Activated T-helper 17 cell treated with anti-CD3 and anti-CD28 coated beads, Interleukin-2, amount 50 U/mL, for 72 hours (primary cell): ENCODE results near the gene MAGED4. TPM values are rescaled to one million over a fixed set of nuclear protein-coding genes. Genes with fewer than 3 reads are reported as not detected.
"Not testable (repeated sequence)": the region's sequence is repeated elsewhere in the genome, so short reads cannot be mapped to it uniquely, and the experiment has no call there.

ENCODE experiments used
- ATAC-seq: fragments of 150-1000 bp; cut with Tn5 transposase; replicated peaks from 2 replicates; pipeline ENCODE4 v1.10.0; 2021; ENCODE audit warnings: mild to moderate bottlenecking, moderate library complexity
- H3K27ac Mint-ChIP-seq: one replicate; pipeline ENCODE4 v1.8.0; 2022; ENCODE audit warnings: mixed read lengths
- H3K27me3 Mint-ChIP-seq: one replicate; pipeline ENCODE4 v1.8.0; 2022; ENCODE audit warnings: mixed read lengths
- H3K36me3 Mint-ChIP-seq: one replicate; pipeline ENCODE4 v1.8.0; 2022; ENCODE audit warnings: low read depth, mild to moderate bottlenecking, mixed read lengths
- H3K4me1 Mint-ChIP-seq: one replicate; pipeline ENCODE4 v1.8.0; 2022; ENCODE audit warnings: mixed read lengths
- H3K4me3 Mint-ChIP-seq: one replicate; pipeline ENCODE4 v1.8.0; 2022; ENCODE audit warnings: mild to moderate bottlenecking, mixed read lengths
- H3K9me3 Mint-ChIP-seq: one replicate; pipeline ENCODE4 v1.8.0; 2022; ENCODE audit warnings: mixed read lengths
- total RNA-seq, 2 donors: library from RNA; stranded (reverse); gene quantifications; one replicate each; pipeline ENCODE4 v1.2.3, GENCODE V29; 2022

MAGED4 gene, protein sequence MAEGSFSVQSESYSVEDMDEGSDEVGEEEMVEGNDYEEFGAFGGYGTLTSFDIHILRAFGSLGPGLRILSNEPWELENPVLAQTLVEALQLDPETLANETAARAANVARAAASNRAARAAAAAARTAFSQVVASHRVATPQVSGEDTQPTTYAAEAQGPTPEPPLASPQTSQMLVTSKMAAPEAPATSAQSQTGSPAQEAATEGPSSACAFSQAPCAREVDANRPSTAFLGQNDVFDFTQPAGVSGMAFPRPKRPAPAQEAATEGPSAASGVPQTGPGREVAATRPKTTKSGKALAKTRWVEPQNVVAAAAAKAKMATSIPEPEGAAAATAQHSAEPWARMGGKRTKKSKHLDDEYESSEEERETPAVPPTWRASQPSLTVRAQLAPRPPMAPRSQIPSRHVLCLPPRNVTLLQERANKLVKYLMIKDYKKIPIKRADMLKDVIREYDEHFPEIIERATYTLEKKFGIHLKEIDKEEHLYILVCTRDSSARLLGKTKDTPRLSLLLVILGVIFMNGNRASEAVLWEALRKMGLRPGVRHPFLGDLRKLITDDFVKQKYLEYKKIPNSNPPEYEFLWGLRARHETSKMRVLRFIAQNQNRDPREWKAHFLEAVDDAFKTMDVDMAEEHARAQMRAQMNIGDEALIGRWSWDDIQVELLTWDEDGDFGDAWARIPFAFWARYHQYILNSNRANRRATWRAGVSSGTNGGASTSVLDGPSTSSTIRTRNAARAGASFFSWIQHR
- total RNA-seq: under 1 TPM; 0.37 to 0.61 TPM

DNA sequence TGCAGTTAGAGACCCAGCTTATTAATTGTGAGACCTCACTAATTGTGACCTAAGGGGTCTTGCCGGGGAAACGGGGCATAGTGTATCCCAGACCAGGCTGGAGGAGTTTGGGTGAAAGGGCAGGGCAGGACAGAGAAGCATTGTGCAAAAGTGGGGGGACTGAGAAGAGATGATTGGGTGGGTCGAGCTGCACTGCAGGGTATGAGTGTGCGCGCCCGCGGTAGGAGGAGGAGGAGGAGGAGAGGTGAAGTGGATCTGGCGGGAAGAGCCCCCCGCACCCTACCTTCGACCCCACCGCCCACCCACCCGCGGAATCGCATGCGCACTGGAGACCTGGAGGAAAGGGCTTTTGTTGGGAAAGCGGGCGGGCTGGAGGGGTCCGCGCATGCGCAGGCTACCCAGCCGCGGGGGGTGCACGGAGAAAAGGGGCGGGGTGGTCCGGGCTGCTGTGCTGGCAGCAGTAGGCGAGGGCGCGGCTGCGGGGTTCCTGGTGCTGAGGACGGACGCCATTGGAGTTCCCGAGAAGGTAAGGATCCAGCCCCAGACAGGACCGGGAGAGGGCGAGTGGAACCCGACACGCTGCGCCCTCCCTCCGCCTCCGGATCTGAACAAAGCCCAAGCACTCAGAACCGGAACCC, at the start of gene MAGED4:
Gene MAGED4 (plus strand): TSS at position 449 of the 638 bp plus-strand sequence. CDS start 1,035 bp downstream, outside the sequence.
- H3K36me3 Mint-ChIP-seq, H3K27me3 Mint-ChIP-seq, H3K9me3 Mint-ChIP-seq, H3K4me1 Mint-ChIP-seq, ATAC-seq, H3K27ac Mint-ChIP-seq, H3K4me3 Mint-ChIP-seq: not testable (repeated sequence)

DNA sequence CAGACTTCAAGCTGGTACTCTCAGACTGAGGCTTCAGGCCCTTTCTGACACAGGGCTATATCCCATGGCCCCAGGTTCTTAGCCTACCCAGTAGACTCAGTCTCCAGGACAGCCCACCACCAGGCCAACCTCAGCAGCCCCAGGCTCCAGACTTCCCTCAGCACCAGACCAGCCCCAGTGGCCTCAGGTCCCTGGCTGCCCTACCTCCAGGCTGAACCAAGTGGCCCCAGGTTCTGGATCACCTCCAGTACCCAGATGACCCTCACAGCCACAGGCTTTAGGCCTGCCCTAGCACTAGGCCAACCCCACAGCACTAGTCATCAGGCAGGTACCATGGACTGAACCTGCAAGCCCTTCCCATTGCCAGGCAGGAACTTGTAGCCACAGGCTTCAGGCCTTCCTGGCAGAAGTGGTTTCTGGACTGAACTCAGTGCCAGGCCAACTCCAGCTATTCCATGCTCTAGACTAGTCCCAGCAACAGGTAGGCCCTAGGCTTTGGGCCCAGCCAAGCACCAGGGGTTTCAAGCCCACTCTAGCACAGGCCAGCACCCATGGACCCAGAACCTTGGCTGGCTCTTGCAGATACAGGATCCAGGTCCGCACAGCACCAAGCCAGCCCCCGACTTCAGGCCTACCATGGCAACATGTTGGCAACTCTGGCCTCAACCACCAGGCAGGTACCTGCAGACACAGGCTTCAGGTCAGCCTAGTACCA, 45.7 kb upstream of the MAGED4 start:
- Mint-ChIP-seq H3K36me3 (no peaks in the 10 kb centered on the region), H3K4me3 (no peak overlapping the region), H3K27ac (no peak overlapping the region), H3K27me3 (no peaks in the 10 kb centered on the region), H3K4me1 (no peaks in the 10 kb centered on the region), H3K9me3 (no peaks in the 10 kb centered on the region)
- no peak for ATAC-seq

DNA sequence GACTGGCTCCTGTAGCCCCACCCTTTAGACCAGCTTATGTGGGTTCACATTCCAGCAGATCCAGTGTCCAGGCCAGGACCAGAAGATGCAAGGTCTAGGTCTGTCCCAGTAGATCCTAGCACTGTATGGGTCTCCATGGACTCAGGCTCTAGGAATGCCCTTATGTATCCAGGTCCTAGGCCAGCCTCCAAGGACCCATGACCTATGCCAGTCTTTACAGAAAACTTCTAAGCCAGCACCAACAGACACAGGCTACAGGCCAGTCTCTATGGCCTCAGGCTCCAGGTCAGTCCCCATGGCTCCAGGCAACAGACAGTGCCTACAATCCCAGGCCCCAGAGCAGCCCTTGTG, 45.2 kb upstream of the MAGED4 start:
- Mint-ChIP-seq H3K27me3 (no peaks in the 10 kb centered on the region), H3K4me1 (no peaks in the 10 kb centered on the region), H3K36me3 (no peaks in the 10 kb centered on the region), H3K9me3 (no peaks in the 10 kb centered on the region), H3K4me3 (no peak overlapping the region), H3K27ac (no peak overlapping the region)
- no peak for ATAC-seq

DNA sequence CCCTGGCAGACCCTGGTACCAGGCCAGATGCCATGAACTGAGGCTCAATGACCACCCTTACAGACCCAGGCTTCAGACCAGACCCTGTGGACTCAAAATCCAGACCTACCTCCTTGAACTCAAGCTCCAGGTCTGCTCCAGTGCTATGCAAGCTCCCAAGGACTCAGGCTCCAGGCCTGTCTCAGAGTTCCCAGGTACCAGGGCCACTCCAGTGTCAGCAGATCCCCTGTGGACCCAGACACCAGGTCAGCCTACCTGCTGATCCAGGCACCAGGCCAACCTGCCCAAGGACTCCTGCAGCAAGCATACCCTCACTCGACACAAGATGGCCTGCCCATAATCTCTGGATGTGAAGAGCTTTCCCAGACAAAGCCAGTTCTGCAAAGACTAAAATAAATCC, 44.7 kb upstream of the MAGED4 start:
- Mint-ChIP-seq H3K9me3 (no peaks in the 10 kb centered on the region), H3K4me3 (no peak overlapping the region), H3K27ac (no peak overlapping the region), H3K36me3 (no peaks in the 10 kb centered on the region), H3K4me1 (no peaks in the 10 kb centered on the region), H3K27me3 (no peaks in the 10 kb centered on the region)
- no peak for ATAC-seq

DNA sequence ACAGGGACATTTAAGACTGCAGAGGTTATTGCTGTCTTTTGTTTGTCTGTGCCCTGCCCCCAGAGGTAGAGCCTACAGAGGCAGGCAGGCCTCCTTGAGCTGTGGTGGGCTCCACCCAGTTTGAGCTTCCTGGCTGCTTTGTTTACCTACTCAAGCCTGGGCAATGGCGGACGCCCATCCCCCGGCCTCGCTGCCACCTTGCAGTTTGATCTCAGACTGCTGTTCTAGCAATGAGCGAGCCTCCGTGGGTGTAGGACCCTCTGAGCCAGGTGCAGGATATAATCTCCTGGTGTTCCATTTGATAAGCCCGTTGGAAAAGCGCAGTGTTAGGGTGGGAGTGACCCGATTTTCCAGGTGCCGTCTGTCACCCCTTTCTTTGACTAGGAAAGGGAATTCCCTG, 34.0 kb upstream of the MAGED4 start:
- not testable (repeated sequence) for H3K9me3 Mint-ChIP-seq, H3K4me1 Mint-ChIP-seq, ATAC-seq, H3K27me3 Mint-ChIP-seq, H3K36me3 Mint-ChIP-seq, H3K4me3 Mint-ChIP-seq, H3K27ac Mint-ChIP-seq

DNA sequence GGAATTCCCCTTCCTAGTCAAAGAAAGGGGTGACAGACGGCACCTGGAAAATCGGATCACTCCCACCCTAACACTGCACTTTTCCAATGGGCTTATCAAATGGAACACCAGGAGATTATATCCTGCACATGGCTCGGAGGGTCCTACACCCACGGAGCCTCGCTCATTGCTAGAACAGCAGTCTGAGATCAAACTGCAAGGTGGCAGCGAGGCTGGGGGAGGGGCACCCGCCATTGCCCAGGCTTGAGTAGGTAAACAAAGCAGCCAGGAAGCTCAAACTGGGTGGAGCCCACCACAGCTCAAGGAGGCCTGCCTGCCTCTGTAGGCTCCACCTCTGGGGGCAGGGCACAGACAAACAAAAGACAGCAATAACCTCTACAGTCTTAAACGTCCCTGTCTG, 24.5 kb upstream of the MAGED4 start:
- H3K36me3 Mint-ChIP-seq, H3K4me1 Mint-ChIP-seq, H3K27ac Mint-ChIP-seq, H3K27me3 Mint-ChIP-seq, H3K4me3 Mint-ChIP-seq, ATAC-seq, H3K9me3 Mint-ChIP-seq: not testable (repeated sequence)

DNA sequence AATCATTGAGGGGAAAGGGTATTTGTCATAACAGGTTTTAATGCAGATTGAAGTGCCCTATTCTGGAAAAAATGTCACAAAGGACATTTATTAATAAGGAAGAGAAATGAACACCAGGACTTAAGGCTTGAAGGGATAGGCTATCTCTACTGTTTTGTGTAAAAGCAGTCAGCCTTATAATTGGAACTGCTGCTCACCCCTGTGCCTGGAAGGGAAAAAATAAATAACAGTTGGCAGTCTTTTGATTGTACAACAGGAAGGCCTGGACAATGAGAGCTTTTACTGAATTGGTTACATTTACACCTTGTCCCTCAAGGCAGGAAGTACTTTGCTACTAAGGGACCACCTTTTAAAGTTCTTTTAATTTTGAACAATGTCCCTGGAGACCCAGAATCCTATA, 17.8 kb upstream of the MAGED4 start:
- Mint-ChIP-seq H3K27ac (no peak overlapping the region), H3K9me3 (no peaks in the 10 kb centered on the region), H3K36me3 (no peaks in the 10 kb centered on the region), H3K4me3 (no peak overlapping the region), H3K4me1 (no peaks in the 10 kb centered on the region), H3K27me3 (peaks cover 14% of the 10 kb centered on the region)
- ATAC-seq: no peak

DNA sequence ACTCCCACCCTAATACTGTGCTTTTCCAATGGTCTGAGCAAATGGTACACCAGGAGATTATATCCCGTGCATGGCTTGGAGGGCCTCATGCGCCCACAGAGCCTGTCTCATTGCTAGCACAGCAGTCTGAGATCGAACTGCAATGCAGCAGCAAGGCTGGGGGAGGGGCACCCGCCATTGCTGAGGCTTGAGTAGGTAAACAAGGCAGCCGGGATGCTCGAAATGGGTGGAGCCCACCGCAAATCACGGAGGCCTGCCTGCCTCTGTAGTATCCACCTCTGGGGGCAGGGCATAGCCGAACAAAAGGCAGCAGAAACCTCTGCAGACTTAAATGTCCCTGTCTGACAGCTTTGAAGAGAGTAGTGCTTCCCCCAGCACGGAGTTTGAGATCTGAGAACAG, 13.6 kb upstream of the MAGED4 start:
- ATAC-seq, H3K9me3 Mint-ChIP-seq, H3K4me1 Mint-ChIP-seq, H3K27ac Mint-ChIP-seq, H3K4me3 Mint-ChIP-seq, H3K36me3 Mint-ChIP-seq: not testable (repeated sequence)
- H3K27me3 Mint-ChIP-seq: peaks cover 27% of the 10 kb centered on the region

DNA sequence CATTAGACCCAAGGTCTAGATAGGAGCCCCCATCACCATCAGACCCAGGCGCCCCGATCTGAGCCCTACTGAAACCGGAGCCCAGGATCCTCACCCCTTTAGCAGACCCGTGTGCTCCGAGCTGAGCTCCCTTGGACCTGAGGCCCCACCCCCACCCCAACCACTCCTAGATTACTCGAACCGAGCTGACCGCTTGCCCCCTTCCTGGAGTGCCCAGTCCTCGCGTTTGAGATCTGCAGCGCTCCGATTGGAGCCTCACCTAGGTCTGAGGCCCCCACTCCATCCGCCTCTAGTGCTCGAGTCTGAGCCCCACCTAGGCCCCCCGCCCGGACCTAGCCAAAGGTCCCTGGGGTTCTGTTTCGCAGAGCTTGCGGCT, 378 bp downstream of the MAGED4 start:
- not testable (repeated sequence) for H3K4me1 Mint-ChIP-seq, H3K27ac Mint-ChIP-seq, H3K36me3 Mint-ChIP-seq, ATAC-seq, H3K9me3 Mint-ChIP-seq, H3K27me3 Mint-ChIP-seq, H3K4me3 Mint-ChIP-seq

DNA sequence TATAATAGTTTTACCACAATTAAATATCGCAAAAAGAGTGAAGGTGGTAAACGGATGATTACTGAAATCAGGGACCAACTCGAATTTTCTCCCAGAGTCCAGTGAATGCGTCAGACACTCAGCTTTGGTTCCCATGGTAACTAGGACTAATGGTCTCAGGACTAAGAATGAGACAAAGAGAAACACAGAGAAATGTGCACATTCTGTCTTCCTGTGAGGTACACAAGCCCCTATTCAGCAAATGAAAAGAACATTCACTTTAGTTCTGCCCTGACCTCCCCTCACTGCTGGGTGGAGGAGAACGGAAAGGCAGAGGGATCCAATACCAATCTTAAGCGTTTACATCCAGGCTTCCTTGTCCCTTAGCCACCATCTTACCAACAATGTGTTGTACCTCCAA, 26.7 kb downstream of the MAGED4 start:
- not testable (repeated sequence) for H3K27me3 Mint-ChIP-seq, H3K27ac Mint-ChIP-seq, ATAC-seq

DNA sequence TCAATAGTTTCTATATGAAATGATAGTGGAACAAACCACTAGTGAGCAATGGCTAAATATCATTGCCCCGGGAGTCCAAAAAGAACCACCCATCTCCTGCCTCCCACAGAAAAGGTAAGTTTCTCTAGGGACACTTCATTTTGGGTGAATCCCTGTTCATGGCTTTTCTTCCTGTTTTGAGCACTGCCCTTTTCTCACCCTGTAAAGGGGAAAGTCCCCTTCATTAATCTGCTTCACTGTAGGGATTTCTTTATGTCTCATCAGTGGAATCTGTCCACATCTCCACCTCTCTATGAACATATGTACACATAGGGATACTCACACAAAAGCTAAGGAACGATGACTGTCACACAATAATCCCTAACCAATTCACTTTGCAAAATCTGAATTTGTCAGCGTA, 28.6 kb downstream of the MAGED4 start:
- no peaks in the 10 kb centered on the region for H3K36me3 Mint-ChIP-seq
- no peak for ATAC-seq
- no peaks in the 10 kb centered on the region for H3K9me3 Mint-ChIP-seq
- H3K27me3 Mint-ChIP-seq: peaks cover 9% of the 10 kb centered on the region
- H3K4me3 Mint-ChIP-seq: no peak overlapping the region
- H3K27ac Mint-ChIP-seq: no peak overlapping the region
- H3K4me1 Mint-ChIP-seq: no peaks in the 10 kb centered on the region

More for the DNA sequence above, 26.7 kb downstream of the MAGED4 start:
- not testable (repeated sequence) for H3K4me1 Mint-ChIP-seq, H3K9me3 Mint-ChIP-seq, H3K36me3 Mint-ChIP-seq, H3K4me3 Mint-ChIP-seq

DNA sequence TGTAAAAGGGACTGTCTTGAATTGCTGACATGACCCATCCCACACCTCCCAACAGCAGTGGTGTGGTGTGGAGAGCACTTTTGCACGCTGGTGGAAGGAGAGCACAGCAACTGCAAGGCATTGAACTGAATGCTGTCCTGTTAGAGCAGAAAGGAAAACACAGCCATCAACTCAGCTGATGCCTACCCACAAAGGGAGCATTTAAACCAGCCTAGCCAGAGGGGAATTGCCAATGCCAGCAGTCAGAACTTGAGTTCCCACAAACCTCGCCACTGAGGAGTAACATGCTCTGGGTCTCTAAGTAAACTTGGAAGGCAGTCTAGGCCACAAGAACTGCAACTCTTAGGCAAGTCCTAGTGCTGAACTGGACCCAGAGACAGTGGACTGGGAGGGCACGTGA, 31.9 kb downstream of the MAGED4 start:
- H3K4me3 Mint-ChIP-seq: no peak overlapping the region
- H3K27ac Mint-ChIP-seq: no peak overlapping the region
- no peaks in the 10 kb centered on the region for H3K9me3 Mint-ChIP-seq
- peaks cover 12% of the 10 kb centered on the region for H3K27me3 Mint-ChIP-seq
- no peak for ATAC-seq
- no peaks in the 10 kb centered on the region for H3K36me3 Mint-ChIP-seq
- no peaks in the 10 kb centered on the region for H3K4me1 Mint-ChIP-seq

DNA sequence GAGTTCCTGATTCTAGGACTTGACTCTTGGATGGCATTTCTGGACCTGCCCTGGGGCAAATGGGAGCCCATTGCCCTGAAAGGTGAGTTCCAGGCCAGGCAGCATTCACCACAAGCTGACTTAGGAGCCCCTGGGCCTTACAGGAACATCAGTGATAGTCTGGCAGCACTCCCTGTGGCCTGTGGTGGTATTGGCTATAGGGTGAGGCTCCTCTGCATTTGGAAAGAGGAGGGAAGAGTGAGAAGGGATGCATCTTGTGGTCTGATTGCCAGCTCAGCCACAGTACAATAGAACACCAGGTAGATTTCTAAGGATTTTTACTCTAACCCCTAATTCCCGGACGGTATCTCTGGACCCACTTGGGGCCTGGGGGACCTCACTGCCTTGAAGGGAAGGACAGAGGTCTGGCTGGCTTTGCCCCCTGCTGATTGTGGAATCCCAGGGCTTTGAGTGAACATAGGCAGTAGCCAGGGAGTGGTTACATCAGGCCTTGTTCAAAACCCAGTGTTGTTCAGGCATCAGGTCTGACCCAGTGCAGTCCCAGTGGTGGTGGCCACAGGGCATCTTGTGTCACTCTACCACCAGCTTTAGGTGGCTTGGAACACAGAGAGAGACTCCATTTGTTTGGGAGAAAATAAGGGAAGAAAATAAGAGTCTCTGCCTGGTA, 32.9 kb downstream of the MAGED4 start:
- Mint-ChIP-seq H3K27me3 (peaks cover 12% of the 10 kb centered on the region), H3K27ac (no peak overlapping the region), H3K9me3 (no peaks in the 10 kb centered on the region), H3K4me1 (no peaks in the 10 kb centered on the region), H3K4me3 (no peak overlapping the region), H3K36me3 (no peaks in the 10 kb centered on the region)
- ATAC-seq: no peak

DNA sequence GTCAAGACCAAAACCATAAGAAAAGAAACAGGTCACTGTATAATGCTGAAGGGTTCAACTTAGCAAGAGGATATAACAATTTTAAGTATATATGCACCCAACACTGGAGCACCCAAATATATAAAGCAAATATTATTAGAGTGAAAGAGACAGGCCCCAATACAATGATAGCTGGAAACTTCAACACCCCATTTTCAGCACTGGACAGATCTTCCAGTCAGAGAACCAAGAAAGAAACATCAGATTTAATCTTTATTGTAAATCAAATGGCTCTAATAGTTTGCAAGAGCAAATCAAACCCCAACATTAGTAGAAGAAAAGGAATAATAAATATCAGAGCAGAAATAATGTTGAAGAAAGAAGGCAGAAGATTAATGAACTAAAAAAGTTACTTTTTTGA, 36.2 kb downstream of the MAGED4 start:
- no peaks in the 10 kb centered on the region for H3K4me1 Mint-ChIP-seq
- peaks cover 4% of the 10 kb centered on the region for H3K27me3 Mint-ChIP-seq
- H3K36me3 Mint-ChIP-seq: no peaks in the 10 kb centered on the region
- no peak overlapping the region for H3K27ac Mint-ChIP-seq
- H3K4me3 Mint-ChIP-seq: no peak overlapping the region
- ATAC-seq: no peak
- H3K9me3 Mint-ChIP-seq: no peaks in the 10 kb centered on the region
